HEK293 (cell line): ENCODE data around the gene KCNMA1.

Experiments
- ATF2 ChIP-seq: fragments of 450-650 bp; formaldehyde crosslinking; IDR thresholded peaks from 2 replicates; pipeline ENCODE4 v1.5.1; 2016; ENCODE audit warnings: missing biosample characterization, missing genetic modification characterization, low read depth
- CTCF ChIP-seq: fragments of 450-650 bp; formaldehyde crosslinking; IDR thresholded peaks from 2 replicates; pipeline ENCODE4 v1.5.1; 2016; ENCODE audit warnings: missing biosample characterization, missing genetic modification characterization
- KLF7 ChIP-seq: fragments of 450-650 bp; formaldehyde crosslinking; IDR thresholded peaks from 2 replicates; pipeline ENCODE4 v1.5.1; 2016; ENCODE audit warnings: missing biosample characterization, missing genetic modification characterization, borderline replicate concordance
- PRDM10 ChIP-seq: fragments of 450-650 bp; formaldehyde crosslinking; IDR thresholded peaks from 2 replicates; pipeline ENCODE4 v1.5.1; 2016; ENCODE audit warnings: missing biosample characterization, missing genetic modification characterization
- REST ChIP-seq: fragments of 450-650 bp; formaldehyde crosslinking; IDR thresholded peaks from 2 replicates; pipeline ENCODE4 v1.5.1; 2016; ENCODE audit warnings: missing biosample characterization, missing genetic modification characterization
- TRIM28 ChIP-seq: IDR thresholded peaks from 2 replicates; pipeline ENCODE4 v1.6.1; 2011; ENCODE audit warnings: low read length, control low read depth, borderline replicate concordance
- YY1 ChIP-seq: fragments of 450-650 bp; formaldehyde crosslinking; IDR thresholded peaks from 2 replicates; pipeline ENCODE4 v1.5.1; 2018; ENCODE audit warnings: missing biosample characterization, missing genetic modification characterization
- ZBTB21 ChIP-seq: fragments of 450-650 bp; formaldehyde crosslinking; IDR thresholded peaks from 2 replicates; pipeline ENCODE4 v1.5.1; 2017; ENCODE audit warnings: missing biosample characterization, missing genetic modification characterization
- ZNF114 ChIP-seq: fragments of 450-650 bp; formaldehyde crosslinking; IDR thresholded peaks from 2 replicates; pipeline ENCODE4 v1.5.0; 2017; ENCODE audit warnings: missing biosample characterization, missing genetic modification characterization
- ZNF138 ChIP-seq: fragments of 450-650 bp; formaldehyde crosslinking; IDR thresholded peaks from 2 replicates; pipeline ENCODE4 v1.5.1; 2016; ENCODE audit warnings: missing biosample characterization, missing genetic modification characterization, borderline replicate concordance
- ZNF140 ChIP-seq: fragments of 450-650 bp; formaldehyde crosslinking; IDR thresholded peaks from 2 replicates; pipeline ENCODE4 v1.5.1; 2016; ENCODE audit warnings: missing biosample characterization, missing genetic modification characterization
- ZNF23 ChIP-seq: fragments of 450-650 bp; formaldehyde crosslinking; IDR thresholded peaks from 2 replicates; pipeline ENCODE4 v1.5.1; 2016; ENCODE audit warnings: missing biosample characterization, missing genetic modification characterization, borderline replicate concordance
- ZNF423 ChIP-seq: fragments of 450-650 bp; formaldehyde crosslinking; IDR thresholded peaks from 2 replicates; pipeline ENCODE4 v1.5.1; 2016; ENCODE audit warnings: missing biosample characterization, missing genetic modification characterization

GRCh38 chr10:77547307-77548050, 90.1 kb downstream of the KCNMA1 start:
- TF ChIP-seq CTCF (tag by site-specific recombination): no peak
- TF ChIP-seq ZNF140: no peak
- TF ChIP-seq YY1 (tag by site-specific recombination): no peak
- TF ChIP-seq TRIM28: no peak
- no peak for TF ChIP-seq KLF7
- no peak for TF ChIP-seq PRDM10 (tag by site-specific recombination)
- TF ChIP-seq REST (tag by site-specific recombination): no peak
- no peak for TF ChIP-seq ZBTB21 (tag by site-specific recombination)
- TF ChIP-seq ZNF23 (tag by site-specific recombination): no peak
- no peak for TF ChIP-seq ATF2 (tag by site-specific recombination)
- TF ChIP-seq ZNF138 (tag by site-specific recombination): no peak
- TF ChIP-seq ZNF423 (tag by site-specific recombination): no peak
- no peak for TF ChIP-seq ZNF114 (tag by site-specific recombination)
